ENCODE results near the gene HHATL. TPM values are rescaled to one million over a fixed set of nuclear protein-coding genes. Genes with fewer than 3 reads are reported as not detected.

Gene HHATL
- total RNA-seq, 4 donors from 2014 or later = 0.23 to 1.2 TPM; not detected in 2

DNA sequence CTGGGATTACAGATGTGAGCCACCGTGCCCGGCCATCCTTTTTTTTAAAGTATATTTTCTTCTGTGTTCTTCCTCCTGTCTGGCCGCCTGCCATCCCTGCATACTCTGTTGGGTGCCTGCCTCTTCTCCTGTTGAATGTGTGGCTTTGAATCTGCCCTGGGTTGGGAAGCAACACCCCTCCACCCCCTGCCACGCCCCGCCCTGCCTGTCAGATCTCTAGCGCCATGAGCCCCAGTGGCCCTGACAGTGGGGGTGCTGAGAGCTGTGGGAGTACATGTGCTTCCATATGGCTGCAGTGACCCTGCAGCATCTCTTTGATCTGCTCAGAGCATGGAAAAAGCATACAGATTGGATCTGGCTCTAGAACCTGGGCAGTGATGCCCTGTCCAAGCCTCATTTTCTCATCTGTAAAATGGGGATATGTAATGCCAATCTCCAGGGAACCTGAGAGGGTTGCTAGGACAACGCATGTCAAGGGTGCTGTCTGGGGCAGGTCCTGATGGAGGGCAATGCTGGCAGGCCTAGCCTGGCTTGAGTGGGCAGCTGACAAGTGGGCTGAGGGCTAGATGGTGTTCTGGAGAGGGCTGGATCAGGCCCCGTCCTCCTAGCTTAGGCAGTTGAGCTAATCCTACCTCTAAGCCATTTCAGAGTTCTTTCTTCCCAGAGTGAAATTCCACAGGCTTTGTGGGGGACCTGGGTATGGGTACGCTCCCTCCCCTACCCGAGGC lies 46.6 kb upstream of the HHATL start:
- ATAC-seq = no peak
- TF ChIP-seq EP300 (IDR thresholded peaks at IDR 0.05) = no peak
- TF ChIP-seq, protein P1, sequence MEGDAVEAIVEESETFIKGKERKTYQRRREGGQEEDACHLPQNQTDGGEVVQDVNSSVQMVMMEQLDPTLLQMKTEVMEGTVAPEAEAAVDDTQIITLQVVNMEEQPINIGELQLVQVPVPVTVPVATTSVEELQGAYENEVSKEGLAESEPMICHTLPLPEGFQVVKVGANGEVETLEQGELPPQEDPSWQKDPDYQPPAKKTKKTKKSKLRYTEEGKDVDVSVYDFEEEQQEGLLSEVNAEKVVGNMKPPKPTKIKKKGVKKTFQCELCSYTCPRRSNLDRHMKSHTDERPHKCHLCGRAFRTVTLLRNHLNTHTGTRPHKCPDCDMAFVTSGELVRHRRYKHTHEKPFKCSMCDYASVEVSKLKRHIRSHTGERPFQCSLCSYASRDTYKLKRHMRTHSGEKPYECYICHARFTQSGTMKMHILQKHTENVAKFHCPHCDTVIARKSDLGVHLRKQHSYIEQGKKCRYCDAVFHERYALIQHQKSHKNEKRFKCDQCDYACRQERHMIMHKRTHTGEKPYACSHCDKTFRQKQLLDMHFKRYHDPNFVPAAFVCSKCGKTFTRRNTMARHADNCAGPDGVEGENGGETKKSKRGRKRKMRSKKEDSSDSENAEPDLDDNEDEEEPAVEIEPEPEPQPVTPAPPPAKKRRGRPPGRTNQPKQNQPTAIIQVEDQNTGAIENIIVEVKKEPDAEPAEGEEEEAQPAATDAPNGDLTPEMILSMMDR (IDR thresholded peaks at IDR 0.05) = no peak
- TF ChIP-seq POLR2A (IDR thresholded peaks at IDR 0.05) = no peak
- TF ChIP-seq POLR2AphosphoS5 (IDR thresholded peaks at IDR 0.05) = no peak
- H3K36me3 ChIP-seq = peaks cover 0 to 5% of the 10 kb centered on the region in 2 donors
- H3K4me1 ChIP-seq = peaks cover 16 to 66% (median 17%) of the 10 kb centered on the region in 3 donors
- WGBS, 2 donors (ENCODE audit: low coverage in 1 of 2) = 72% methylated on average over 3 of the region's 10 CpGs; no CpG with 5 or more reads in 1 of the 2 donors
- H3K27ac ChIP-seq = peak overlapping the region in 3 of 4 donors; percentile 48 to 83 (median 81)
- H3K4me3 ChIP-seq = no peak overlapping the region
- H3K27me3 ChIP-seq = no peaks in the 10 kb centered on the region
- H3K9me3 ChIP-seq = no peaks in the 10 kb centered on the region

DNA sequence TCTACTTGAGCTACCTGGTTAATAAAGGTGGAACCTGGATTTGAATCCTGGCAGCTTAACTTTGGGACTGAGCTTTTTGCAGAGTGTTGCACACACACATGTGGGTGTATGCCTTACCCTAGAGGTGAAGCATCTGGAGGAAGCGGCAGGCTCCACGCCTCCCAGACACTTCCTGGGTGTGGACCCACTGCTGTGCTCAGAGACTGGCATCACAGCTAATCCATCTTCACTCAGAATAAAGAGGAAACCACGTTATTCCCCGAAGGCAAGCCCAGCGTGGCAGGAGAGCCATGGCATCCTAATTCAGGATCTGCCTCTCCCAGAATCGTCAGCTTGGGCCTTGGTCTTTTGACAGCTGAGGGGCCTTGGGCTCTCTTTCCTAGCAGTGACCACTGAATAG lies 45.0 kb upstream of the HHATL start:
- Histone ChIP-seq H3K27ac (peak overlapping the region in 3 of 4 donors; percentile 81 to 83 (median 82)), H3K36me3 (no peaks in the 10 kb centered on the region), H3K27me3 (no peaks in the 10 kb centered on the region), H3K4me3 (no peak overlapping the region), H3K4me1 (peaks cover 16 to 71% (median 17%) of the 10 kb centered on the region in 3 donors), H3K9me3 (no peaks in the 10 kb centered on the region)
- no peak for ATAC-seq
- TF ChIP-seq POLR2AphosphoS5 (IDR thresholded peaks at IDR 0.05) = no peak
- TF ChIP-seq, protein P1 (IDR thresholded peaks at IDR 0.05) = no peak
- no peak for TF ChIP-seq POLR2A (IDR thresholded peaks at IDR 0.05)
- TF ChIP-seq EP300 (IDR thresholded peaks at IDR 0.05) = no peak
- WGBS, 2 donors (ENCODE audit: low coverage in 1 of 2) = 53% methylated on average over 5 of the region's 6 CpGs; no CpG with 5 or more reads in 1 of the 2 donors

DNA sequence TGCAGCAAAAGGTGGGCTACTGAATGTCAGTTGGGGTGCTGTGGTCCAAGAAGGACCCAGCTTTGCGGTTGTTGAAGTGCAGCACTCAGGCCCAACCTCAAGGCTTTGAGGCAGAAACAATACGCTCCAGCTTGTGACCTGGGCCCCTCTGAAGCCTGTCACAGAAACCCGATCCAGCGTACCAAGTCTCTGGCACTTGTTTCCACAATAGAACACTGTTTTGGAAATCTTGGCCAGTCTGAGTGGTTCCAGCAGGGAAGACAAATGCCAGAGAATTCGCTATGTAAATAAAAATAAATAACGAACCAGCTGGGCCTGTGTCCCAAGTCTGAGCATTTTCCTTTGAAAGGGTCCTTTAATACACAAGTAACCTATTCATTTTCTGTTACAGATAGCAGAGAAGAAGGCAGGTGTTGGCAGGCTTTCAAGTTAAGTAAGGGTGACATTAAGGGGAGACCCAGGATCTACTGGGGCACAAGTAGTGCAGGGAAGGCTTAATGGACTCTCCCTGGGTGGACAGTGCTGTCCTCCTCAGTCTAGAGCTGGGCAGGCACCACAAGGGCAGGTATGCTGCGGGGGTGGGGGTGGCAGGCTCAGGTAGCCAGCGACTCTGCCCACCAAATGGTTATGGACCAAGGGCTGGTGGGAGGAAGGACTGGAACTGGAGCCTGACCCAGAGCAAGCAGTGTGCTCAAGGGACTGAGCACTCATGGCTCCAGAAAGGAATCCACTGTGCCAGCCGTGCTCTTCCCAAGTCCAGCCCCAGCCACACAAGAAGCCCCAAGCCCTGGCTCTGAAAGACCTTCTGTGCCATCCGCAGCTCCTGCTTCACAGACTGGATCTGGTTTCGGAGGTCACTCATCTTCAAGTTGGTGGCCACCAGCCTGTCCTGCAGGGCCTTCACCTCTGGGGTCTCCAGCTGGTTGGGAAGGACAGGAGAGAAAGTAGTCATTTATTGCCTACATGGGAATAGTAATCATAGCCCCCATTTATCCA lies 44.2 kb upstream of the HHATL start:
- H3K36me3 ChIP-seq = no peaks in the 10 kb centered on the region
- H3K9me3 ChIP-seq = no peaks in the 10 kb centered on the region
- peak overlapping the region; percentile 71 to 83 (median 82) for H3K27ac ChIP-seq
- no peak overlapping the region for H3K4me3 ChIP-seq
- H3K4me1 ChIP-seq = peaks cover 16 to 71% (median 17%) of the 10 kb centered on the region in 3 donors
- TF ChIP-seq, protein P1 (IDR thresholded peaks at IDR 0.05) = no peak
- TF ChIP-seq EP300 (IDR thresholded peaks at IDR 0.05) (no peak), POLR2A (IDR thresholded peaks at IDR 0.05) (no peak), POLR2AphosphoS5 (IDR thresholded peaks at IDR 0.05) (peak; percentile 72)
- H3K27me3 ChIP-seq = no peaks in the 10 kb centered on the region
- peak; percentile 45 for ATAC-seq
- 35 to 70% methylated on average over 2 to 7 of the region's 11 CpGs for WGBS, 2 donors (ENCODE audit: low coverage in 1 of 2)

DNA sequence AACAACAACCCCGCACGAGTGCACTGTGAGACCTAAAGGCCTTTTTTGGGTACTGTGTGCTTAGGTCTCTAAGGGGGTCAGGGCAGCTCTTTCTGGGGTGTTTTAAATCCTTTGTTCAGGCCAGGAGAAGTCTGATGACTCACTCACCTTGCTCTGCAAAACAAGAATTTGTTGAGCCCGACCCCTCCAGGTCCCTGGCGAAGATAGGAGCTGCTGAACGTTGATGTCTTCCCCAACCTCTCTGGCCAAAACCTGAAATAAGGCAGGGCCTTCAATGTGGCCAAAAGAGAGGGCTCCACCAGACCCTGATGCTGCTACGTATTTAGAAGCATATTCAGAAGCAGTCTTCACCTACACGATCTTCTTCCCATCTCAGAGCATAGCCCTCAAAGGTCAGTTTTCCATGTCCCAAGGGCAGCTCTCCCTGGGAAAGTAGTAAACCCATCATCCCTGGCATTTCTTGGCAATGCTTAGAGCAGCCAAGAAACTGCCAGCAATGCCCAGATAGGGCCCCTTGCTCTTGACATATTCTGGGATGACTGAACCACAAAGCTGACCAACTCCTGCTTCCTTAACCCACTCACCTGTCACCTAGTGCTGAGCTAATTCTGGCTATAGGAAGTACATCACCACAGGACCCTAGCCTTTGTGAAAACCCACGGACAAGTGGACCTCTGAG lies 43.3 kb upstream of the HHATL start:
- no peak for TF ChIP-seq EP300 (IDR thresholded peaks at IDR 0.05)
- TF ChIP-seq, protein P1 (IDR thresholded peaks at IDR 0.05) = no peak
- TF ChIP-seq POLR2AphosphoS5 (IDR thresholded peaks at IDR 0.05) = peak; percentile 53
- no peak for TF ChIP-seq POLR2A (IDR thresholded peaks at IDR 0.05)
- Histone ChIP-seq H3K27ac (peak overlapping the region; percentile 71 to 83 (median 82)), H3K27me3 (no peaks in the 10 kb centered on the region), H3K9me3 (no peaks in the 10 kb centered on the region), H3K36me3 (no peaks in the 10 kb centered on the region), H3K4me3 (no peak overlapping the region), H3K4me1 (peaks cover 16 to 66% (median 17%) of the 10 kb centered on the region in 3 donors)
- 40 to 50% methylated on average over 1 to 2 of the region's 8 CpGs for WGBS, 2 donors (ENCODE audit: low coverage in 1 of 2)
- no peak for ATAC-seq
